ENCODE results near the gene RNF167. TPM values are rescaled to one million over a fixed set of nuclear protein-coding genes. Genes with fewer than 3 reads are reported as not detected.

The RNF167 gene
- total and polyA plus RNA-seq, 2 of the 4 experiments (the other 2 are of a cell fraction), result 13.1 to 79.5 TPM

- peaks cover 5 to 20% of the 10 kb centered on the region in 2 experiments; a peak in 3 of 4 replicates for H3K79me1 ChIP-seq (ENCODE audit: low read depth in 1 of 2, low read length in 2 of 2)
- H2BK5ac ChIP-seq (ENCODE audit: low read depth, low read length, poor library complexity, severe bottlenecking), result no peak overlapping the region
- no peak overlapping the region for H3K4me3 ChIP-seq (ENCODE audit: insufficient read depth, low read depth, low read length)
- H3K23ac ChIP-seq (ENCODE audit: low read depth, low read length), result no peak overlapping the region
- dilution Hi-C loops (cut with HindIII; ENCODE audit: low sequenced_read_pairs, unreplicated experiment), result no loop called here
- in situ Hi-C loops (cut with MboI; ENCODE audit: low sequenced_read_pairs), result no loop called here
- peak; percentile 10; the same call in 1 of the 2 replicates for TF ChIP-seq CTCF (conservative IDR thresholded peaks at IDR 0.05; ENCODE audit: low read depth, low read length)
- TF ChIP-seq NFE2L2 (IDR thresholded peaks at IDR 0.05; ENCODE audit: low read depth, low read length), result no peak
- H4K20me1 ChIP-seq (ENCODE audit: insufficient read depth, low read length), result no peaks in the 10 kb centered on the region
- peak overlapping the region; percentile 50 for H2AK9ac ChIP-seq (replicated peaks; ENCODE audit: low read depth, low read length, poor library complexity)
- H4K5ac ChIP-seq (ENCODE audit: low read depth, low read length), result no peak overlapping the region
- H3K9me3 ChIP-seq (ENCODE audit: control insufficient read depth, insufficient read depth, low read length), result no peaks in the 10 kb centered on the region
- no peak overlapping the region for H4K91ac ChIP-seq (ENCODE audit: insufficient read depth, low read depth, low read length)
- no peak overlapping the region for H3K9ac ChIP-seq (ENCODE audit: low read depth, low read length)
- no peak overlapping the region for H3K14ac ChIP-seq (replicated peaks; ENCODE audit: low read depth, low read length)
- peaks cover 15% of the 10 kb centered on the region for H3K4me1 ChIP-seq (ENCODE audit: control insufficient read depth, insufficient read depth, low read length)
- intact Hi-C loops (cut with micrococcal nuclease), result no loop called here
- no peak overlapping the region for H4K8ac ChIP-seq (ENCODE audit: low read depth in 2 of 2, low read length in 2 of 2)
- no peak overlapping the region for H3K56ac ChIP-seq (ENCODE audit: extremely low read depth, insufficient read depth, low read length)
- no TSS peak for BruUV-seq (replicated peaks)
- no peak overlapping the region for H2BK120ac ChIP-seq (ENCODE audit: low read depth, low read length)
- peaks cover 18% of the 10 kb centered on the region for H3K36me3 ChIP-seq (ENCODE audit: control insufficient read depth, insufficient read depth, low read length)
- POLR2A ChIA-PET (ENCODE audit: unreplicated experiment), result no interaction called here
- no peaks in the 10 kb centered on the region for H3K27me3 ChIP-seq (ENCODE audit: control insufficient read depth, insufficient read depth, low read length)
- no peak overlapping the region for H2BK20ac ChIP-seq (ENCODE audit: low read depth, low read length)
- H3K9me1 ChIP-seq (ENCODE audit: insufficient read depth, low read length), result peaks cover 15% of the 10 kb centered on the region; the same call in 1 of the 2 replicates
- no peak overlapping the region for H3K4ac ChIP-seq (ENCODE audit: low read depth, low read length)
- CTCF ChIA-PET, result no interaction called here
- no peak for ATAC-seq (ENCODE audit: low read depth)
- no peak overlapping the region for H3K18ac ChIP-seq (ENCODE audit: low read depth, low read length)
- H3K4me2 ChIP-seq (ENCODE audit: low read depth, low read length), result no peak overlapping the region
- no peak overlapping the region for H3K27ac ChIP-seq (ENCODE audit: insufficient read depth, low read length)
- H2BK15ac ChIP-seq (ENCODE audit: low read depth, low read length), result no peak overlapping the region
- WGBS, 2 experiments (ENCODE audit: extremely low coverage in 2 of 2, insufficient read length in 1 of 2), result 100% methylated on average over 3 of the region's 10 CpGs; no CpG with 5 or more reads in 1 of the 2 experiments
- no peak overlapping the region for H2AK5ac ChIP-seq (ENCODE audit: low read depth, low read length)
- DNase-seq, result no peak
- no peak overlapping the region for H2AFZ ChIP-seq (replicated peaks; ENCODE audit: low read length, poor library complexity)
Observed at GRCh38 chr17:4956493-4957061, 16.5 kb downstream of the RNF167 start.
